GM12874 (cell line): ENCODE data around the gene UNC13B.

ENCODE experiments used
- TF ChIP-seq, protein P1 (sequence below): IDR thresholded peaks from 2 replicates; pipeline ENCODE4 v1.5.1; 2011; ENCODE audit warnings: low read depth, mild to moderate bottlenecking, control low read depth, low read length, moderate library complexity; ENCODE audit not compliant: insufficient read depth

Gene UNC13B

DNA sequence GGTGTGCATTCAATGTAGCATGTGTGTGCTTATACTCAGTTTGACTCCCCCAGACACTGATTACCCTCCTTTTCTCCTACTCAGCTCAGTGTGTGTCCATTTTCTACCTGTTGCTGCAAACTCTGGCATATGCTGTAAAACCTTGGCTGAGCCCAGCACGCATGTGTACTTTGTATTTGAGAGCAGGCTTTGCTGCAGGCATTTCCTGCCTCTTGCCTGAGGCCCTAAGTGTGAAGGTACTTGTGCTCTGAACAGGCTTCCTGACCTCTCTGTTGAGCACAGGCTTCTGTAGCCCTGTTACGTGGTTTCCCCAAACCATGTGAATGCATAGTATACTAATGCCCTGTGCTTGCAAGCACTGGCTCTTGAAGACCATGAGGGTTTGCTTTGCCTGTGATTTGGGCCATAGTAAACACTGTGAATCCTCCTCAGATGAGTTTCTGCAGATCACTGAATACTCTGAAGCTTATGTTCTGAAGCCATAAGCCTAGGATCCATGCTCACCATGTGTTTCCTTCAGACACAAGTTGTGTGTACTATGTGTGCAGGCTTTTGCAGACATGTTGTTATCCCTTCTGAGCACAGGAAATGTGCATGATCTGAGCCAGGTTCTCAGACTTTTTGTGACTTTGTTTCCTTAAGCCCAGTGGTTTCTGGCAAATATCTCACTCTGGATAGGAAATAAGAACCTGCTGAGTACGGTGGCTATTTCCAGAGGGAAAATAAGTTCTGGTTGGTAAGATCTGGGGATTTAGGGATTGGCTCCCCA lies 203.2 kb downstream of the UNC13B start:
- TF ChIP-seq, protein P1, sequence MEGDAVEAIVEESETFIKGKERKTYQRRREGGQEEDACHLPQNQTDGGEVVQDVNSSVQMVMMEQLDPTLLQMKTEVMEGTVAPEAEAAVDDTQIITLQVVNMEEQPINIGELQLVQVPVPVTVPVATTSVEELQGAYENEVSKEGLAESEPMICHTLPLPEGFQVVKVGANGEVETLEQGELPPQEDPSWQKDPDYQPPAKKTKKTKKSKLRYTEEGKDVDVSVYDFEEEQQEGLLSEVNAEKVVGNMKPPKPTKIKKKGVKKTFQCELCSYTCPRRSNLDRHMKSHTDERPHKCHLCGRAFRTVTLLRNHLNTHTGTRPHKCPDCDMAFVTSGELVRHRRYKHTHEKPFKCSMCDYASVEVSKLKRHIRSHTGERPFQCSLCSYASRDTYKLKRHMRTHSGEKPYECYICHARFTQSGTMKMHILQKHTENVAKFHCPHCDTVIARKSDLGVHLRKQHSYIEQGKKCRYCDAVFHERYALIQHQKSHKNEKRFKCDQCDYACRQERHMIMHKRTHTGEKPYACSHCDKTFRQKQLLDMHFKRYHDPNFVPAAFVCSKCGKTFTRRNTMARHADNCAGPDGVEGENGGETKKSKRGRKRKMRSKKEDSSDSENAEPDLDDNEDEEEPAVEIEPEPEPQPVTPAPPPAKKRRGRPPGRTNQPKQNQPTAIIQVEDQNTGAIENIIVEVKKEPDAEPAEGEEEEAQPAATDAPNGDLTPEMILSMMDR = no peak

DNA sequence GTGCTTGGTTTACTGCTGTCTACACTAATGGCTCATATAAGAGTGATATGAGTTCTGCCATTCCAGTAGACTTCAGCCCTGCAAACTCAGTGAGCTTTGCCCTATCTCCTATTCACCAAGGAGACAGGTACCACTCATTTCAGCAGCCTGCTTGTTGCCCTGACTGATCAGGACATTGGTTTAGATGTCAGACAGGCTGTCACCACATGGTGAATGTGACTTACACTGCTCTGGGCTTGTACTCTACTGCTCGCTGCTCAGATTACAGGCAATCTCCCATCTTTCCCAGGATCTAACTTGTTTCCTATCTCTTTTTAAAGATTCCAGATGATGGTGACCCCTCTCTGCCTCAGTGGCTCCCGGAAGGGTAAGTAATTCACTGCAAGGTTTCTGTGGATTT lies 204.8 kb downstream of the UNC13B start:
- TF ChIP-seq, protein P1 = no peak

DNA sequence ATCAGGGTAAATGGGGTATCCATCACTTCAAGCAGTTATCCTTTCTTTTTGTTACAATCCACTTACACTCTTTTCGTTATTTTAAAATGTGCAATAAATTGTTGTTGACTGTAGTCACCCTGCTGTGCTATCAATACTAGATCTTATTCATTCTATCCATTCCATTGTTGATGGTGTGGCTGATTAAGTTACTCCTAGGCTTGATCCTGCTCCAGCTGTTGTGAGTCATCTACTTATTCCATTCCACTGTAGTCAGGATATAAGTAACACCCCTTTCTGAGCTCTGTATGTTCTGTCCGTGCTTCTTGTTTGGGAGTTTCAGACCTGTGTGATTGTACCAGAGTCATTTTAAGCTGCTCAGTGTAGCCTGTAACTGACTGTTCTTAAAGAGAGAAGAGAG lies 205.6 kb downstream of the UNC13B start:
- TF ChIP-seq, protein P1 = no peak

DNA sequence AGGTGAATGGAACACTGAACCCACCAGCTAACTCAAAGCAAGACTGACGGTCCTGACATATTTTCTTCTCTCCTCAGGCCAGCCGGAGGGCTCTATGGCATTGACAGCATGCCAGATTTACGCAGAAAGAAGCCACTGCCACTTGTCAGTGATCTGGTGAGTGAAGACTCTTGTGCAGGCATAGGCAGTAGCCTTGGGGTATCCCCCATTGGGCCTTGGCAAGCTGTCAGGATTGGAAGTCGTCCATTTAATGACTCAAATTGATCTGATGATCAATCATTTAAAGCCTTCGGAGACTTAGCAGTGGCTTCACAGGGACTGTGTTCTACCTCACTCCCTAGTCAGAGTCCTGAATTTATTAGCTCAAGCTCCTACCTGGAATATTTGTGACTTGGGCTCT lies 208.4 kb downstream of the UNC13B start:
- TF ChIP-seq, protein P1 = no peak

DNA sequence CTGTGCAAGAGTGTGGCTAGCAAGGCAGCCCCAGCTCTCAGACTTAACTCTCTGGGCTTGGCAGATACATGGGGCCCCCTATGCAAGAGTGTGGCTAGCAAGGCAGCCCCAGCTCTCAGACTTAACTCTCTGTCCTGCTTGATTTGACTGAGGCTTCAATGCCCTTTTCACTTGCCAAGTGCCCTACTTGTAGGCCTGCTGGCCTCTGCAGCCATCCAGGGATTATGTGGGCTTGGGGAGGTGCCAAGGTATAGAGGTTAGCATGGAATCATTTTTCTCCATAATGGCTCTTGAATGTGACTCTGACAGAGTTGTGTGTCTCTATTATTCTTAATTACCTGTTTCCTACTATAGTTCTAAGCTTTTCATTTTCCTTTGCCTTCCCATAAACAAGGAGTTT lies 212.6 kb downstream of the UNC13B start:
- TF ChIP-seq, protein P1 = no peak

DNA sequence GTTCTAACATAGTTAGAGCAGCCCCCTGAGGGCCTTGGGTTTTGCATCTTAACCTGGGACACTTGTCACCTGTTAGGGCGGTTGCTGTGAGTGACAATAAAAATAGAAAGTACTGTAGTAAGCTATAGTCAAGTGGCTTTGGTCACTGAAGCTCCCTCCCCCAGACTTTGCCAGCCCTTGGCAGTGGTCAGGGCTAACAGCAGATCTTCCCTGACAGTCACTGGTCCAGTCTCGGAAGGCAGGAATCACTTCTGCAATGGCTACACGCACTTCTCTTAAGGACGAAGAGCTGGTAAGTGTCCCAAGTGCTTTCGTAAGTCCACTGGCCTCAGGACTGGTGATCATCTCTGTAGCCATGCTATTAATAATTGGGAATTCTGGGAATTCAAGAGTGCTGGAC lies 213.1 kb downstream of the UNC13B start:
- TF ChIP-seq, protein P1 = no peak

DNA sequence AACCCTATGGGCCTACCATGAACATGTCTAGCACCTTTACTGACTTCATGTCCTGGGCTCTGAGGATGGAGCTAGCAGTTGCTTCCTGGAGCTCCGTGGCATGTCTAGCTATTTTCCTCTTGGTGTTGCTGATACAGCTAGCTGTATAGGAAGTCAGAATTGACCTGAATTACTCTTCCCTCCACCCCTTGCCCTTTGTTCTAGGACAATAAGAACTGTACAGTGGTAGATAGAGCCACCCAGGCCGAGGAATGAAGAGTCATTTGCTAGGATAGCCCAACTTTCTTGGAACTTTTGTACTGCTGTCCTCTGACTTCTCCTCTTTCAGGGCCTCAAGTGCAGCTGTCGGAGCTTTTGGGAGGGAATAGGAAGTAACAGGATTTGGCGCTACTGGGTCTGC lies 218.2 kb downstream of the UNC13B start:
- TF ChIP-seq, protein P1 = no peak
